ENCODE measurements around the gene TTI1.

TTI1 gene

GRCh38 chr20:38008233-38008944, 24.9 kb downstream of the TTI1 start:
- no peak for DNase-seq

GRCh38 chr20:38007526-38007925, 25.7 kb downstream of the TTI1 start:
- DNase-seq = no peak

- DNase-seq = no peak
Observed at GRCh38 chr20:38005903-38006302, 27.4 kb downstream of the TTI1 start.

- DNase-seq = no peak
Observed at GRCh38 chr20:38004416-38004815, 28.8 kb downstream of the TTI1 start.

GRCh38 chr20:38002422-38002821, 30.8 kb downstream of the TTI1 start:
- DNase-seq = no peak

- DNase-seq = no peak
Observed at GRCh38 chr20:38001981-38002380, 31.3 kb downstream of the TTI1 start.

GRCh38 chr20:38001173-38001875, 31.9 kb downstream of the TTI1 start:
- DNase-seq = no peak

- no peak for DNase-seq
Observed at GRCh38 chr20:38000293-38000692, 33.0 kb downstream of the TTI1 start.

GRCh38 chr20:37999526-38000263, 33.6 kb downstream of the TTI1 start:
- DNase-seq = peak; percentile 64

GRCh38 chr20:37997516-37997915, 35.7 kb downstream of the TTI1 start:
- DNase-seq = no peak

GRCh38 chr20:37995856-37996605, 37.2 kb downstream of the TTI1 start:
- no peak for DNase-seq

GRCh38 chr20:37994512-37994911, 38.7 kb downstream of the TTI1 start:
- DNase-seq = no peak

- peak; percentile 12 for DNase-seq
Observed at GRCh38 chr20:37992802-37993409, 40.4 kb downstream of the TTI1 start.

GRCh38 chr20:37991908-37992307, 41.3 kb downstream of the TTI1 start:
- DNase-seq = no peak

GRCh38 chr20:37991157-37991866, 41.9 kb downstream of the TTI1 start:
- no peak for DNase-seq

GRCh38 chr20:37990571-37991151, 42.6 kb downstream of the TTI1 start:
- peak; percentile 84 for DNase-seq

- DNase-seq = peak; percentile 30
Observed at GRCh38 chr20:37989601-37990295, 43.5 kb downstream of the TTI1 start.

GRCh38 chr20:37988306-37988954, 44.8 kb downstream of the TTI1 start:
- DNase-seq = no peak

- no peak for DNase-seq
Observed at GRCh38 chr20:37987602-37988290, 45.5 kb downstream of the TTI1 start.
